GM18511 (cell line): Measurements from ENCODE around the gene GPRC5D.

Experiments used
- ATAC-seq: cut with Tn5 transposase; IDR thresholded peaks from one replicate; pipeline ENCODE4 v1.9.1; 2021; ENCODE audit warnings: mild to moderate bottlenecking, moderate library complexity; ENCODE audit not compliant: unreplicated experiment

GPRC5D gene

DNA sequence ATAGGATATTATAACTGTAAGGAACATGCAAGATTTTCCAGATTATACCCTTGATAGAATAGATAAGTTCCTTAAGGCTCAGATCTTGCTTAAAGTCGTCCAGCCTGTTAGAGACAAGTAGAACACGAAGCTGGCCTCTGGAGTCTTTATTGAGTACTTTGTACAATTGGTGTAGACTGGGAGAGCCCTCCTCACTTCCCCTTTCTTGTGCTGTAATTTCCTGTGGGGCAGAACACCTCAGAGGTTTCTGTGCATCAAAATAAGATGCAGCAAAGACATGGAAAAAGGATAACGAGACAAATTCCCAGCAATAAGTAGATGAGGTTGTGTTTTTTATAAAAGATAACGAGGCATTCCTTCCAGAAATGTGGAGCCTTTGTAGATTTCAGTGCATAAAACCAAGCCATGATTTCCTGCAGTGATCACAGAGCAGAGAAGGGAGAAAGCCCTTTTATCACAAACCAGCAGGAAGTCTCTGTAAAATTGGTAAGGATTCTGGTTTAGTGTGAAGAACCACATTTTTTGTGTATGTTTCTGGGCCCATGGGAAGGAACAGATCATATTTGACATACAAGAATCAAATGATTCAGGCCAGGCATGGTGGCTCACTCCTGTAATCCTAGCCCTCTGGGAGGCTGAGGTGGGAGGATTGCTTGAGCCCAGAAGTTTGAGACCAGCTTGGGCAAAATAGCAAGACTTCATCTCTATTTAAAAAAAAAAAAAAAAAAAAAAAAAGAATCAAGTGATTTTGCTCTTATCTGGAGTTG, 42.6 kb downstream of the GPRC5D start:
- ATAC-seq: peak; percentile 83

DNA sequence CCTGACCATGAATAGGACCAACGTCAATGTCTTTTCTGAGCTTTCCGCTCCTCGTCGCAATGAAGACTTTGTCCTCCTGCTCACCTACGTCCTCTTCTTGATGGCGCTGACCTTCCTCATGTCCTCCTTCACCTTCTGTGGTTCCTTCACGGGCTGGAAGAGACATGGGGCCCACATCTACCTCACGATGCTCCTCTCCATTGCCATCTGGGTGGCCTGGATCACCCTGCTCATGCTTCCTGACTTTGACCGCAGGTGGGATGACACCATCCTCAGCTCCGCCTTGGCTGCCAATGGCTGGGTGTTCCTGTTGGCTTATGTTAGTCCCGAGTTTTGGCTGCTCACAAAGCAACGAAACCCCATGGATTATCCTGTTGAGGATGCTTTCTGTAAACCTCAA, 43.3 kb downstream of the GPRC5D start:
- ATAC-seq: no peak

DNA sequence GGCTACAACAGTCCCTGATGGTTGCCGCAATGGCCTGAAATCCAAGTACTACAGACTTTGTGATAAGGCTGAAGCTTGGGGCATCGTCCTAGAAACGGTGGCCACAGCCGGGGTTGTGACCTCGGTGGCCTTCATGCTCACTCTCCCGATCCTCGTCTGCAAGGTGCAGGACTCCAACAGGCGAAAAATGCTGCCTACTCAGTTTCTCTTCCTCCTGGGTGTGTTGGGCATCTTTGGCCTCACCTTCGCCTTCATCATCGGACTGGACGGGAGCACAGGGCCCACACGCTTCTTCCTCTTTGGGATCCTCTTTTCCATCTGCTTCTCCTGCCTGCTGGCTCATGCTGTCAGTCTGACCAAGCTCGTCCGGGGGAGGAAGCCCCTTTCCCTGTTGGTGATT, 43.7 kb downstream of the GPRC5D start:
- no peak for ATAC-seq

DNA sequence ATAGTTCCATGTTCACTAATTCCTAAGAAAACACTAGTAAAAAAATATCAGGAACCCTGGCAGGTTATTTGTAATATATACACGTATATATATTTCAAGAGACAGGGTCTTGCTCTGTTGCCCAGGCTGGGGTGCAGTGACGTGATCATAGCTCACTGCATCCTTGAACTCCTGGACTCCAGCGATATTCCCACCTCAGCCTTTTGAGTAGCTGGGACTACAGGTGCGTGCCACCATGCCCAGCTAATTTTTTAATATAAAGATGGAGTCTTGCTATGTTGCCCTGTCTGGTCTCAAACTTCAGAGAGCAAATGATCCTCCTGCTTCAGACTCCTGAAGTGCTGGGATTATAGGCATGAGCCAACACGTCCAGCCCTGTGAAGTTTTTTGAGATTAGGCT, 44.4 kb downstream of the GPRC5D start:
- no peak for ATAC-seq

DNA sequence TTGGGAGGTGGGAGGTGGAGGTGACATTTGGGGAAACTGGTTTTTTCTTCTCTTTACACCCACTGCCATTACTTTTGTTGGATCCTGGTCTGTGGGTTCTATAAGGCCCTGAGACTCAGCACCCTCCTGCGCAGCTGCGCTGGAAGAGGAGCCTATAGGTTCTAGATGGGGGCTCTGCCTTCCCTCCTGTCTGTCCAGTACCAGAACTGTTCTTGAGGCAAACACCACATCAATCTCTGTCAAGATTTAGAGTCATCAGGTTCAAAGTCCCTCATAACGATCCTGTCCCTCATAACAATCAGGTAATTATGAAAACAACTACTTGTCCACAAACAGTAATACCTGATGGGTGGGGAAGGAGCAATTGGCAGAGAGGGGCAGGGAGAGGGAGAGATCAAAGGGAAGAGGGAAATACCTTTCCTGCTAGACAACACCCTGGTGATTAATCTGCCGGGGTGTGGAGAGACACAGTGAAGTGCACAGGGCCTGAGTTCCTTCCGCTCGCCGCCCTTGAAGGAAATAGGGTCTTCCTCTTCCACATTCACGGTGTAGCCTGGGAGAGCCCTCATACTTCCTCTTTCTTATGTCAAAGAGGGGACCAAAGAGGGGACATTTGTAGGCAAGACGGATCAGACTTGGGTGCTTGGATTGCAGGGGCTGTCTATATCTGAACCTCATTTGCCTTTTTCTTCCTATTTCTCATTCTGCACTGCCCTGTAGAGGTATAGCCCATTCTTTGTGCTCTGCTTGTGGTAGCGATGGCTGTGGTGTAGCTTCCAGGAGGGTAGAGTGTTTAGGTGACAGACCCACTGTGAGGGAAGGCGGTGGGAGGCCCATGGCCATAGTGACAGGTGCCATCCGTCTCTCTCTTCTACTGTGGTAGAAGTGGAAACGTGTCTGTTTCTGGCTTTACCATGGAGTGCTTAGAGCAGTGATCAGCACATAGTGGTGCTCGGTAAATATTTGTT, 48.0 kb downstream of the GPRC5D start:
- no peak for ATAC-seq

DNA sequence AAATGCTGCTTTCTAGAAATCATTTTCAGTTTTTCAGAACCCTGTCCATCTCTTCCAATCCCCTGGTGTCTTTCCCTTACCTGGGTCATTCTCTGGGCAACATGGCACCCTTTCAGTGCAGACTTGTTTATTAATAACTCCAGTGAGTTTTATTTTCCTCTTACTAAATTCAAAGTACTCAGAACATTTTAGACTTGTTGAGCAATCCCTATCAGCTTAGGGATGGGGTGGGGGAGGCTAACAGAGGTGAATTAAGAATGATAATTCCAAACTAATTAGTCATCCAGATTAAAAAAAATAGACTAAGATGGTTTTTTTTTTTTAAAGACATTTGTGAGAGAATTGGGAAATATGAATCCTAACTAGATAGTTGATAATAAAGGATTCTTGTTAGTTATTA, 49.9 kb downstream of the GPRC5D start:
- ATAC-seq: no peak

DNA sequence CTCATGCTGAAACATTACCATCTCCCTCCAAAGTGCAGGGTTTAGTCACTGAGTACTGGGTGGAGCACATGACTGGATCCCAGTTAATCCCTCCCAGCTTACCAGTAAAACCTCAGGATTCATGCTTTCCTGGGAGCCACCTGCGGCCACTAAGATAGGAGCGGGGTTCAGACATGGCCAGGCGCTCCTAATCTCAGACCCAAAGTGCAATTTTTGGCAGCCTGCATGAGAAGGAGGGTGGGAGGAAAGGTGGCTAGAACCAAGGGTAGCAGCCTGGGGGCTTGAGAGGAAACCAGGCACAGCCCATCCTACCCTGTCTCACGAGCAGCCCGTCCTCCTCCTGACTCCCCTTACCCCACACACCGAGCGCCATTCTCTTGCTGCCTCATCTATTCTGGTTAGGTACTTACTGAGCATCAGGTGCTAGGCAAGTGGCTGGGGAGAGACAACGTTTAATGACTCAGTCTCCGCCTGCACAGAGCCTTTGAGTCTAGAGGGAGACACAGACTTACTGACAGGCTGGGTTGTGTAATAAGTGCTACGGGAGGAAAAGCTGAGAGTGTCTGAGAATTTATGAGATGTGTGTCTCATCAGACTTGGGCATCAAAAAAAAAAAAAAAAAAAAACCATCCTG, 50.7 kb downstream of the GPRC5D start:
- no peak for ATAC-seq

DNA sequence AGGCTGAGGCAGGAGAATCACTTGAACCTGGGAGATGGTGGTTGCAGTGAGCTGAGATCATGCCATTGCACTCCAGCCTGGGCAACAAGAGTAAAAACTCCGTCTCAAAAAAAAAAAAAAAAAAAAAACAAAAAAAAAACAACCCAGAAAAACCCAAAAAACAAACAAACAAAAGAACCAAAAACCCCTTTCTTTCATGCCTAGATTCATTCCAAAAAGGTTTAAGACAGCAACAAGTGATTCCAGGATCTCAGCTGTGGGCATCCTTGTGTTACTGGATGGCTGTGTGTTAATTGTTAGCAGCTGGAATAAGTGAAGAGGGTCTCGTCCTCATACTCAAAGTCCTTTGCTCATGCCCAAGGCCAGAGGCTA, 51.2 kb downstream of the GPRC5D start:
- ATAC-seq: no peak

DNA sequence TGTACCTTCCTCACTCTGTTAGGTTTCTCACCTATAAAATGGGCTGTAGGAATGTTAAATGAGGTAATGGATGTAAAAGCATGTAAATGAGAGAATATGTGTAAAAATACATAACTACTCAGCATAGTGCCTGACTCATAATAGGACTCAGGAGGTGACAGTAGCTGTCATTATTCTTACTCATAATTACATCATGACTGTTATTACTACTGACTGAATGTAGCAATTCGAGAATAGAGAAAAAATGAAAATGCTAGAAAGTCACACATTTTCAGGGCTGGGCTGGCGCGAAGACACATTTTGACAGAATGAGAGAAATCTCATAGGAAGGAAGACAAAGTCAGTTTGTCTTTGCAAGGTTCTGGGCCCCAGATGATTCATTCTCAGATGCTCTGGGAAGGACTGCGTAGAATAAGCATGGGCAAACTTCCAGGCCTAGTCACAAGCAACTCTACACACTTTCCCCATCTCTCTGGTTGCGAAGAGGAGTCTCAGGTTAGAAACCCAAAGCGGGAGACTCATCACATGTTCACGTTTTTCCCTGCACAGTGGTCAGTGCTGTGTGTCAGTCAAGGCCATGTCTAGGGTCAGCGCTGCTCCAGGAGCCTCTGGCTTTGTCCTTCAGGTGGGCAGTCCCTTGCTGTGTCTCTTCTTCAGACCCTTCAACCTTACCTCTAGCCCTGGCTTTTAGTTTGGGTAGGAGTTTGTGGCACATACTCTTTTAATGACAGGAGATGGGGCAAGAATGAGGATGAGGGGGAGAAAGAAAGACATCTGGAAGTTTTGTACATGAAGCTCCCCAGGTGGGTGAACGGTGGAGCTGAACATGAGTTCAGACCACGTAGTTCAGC, 52.2 kb downstream of the GPRC5D start:
- peak; percentile 93 for ATAC-seq

DNA sequence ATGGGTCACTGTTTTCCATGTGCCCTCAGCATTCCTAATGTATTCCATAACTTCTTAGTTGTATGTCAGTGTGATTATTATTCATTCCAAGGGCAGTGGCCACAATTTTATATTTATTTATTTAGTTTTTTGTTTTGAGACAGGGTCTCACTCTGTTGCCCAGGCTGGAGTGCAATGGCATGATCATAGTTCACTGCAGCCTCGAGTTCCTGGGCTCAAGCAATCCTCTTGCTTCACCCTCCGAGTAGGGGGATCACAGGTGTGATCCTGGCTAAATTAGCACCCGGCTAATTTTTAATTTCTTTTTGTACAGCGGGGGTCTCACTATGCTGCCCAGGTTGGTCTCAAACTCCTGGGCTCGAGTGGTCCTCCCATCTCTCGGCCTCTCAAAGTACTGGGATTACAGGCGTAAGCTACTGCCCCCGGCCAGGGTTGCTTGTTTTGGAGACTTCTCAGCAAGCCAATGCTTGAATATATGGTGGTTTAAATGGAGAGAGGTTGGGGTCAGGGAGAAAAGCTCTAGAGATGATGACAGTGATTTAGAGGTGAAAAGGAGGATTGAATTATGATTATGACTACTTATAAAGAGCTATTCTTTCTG, 53.0 kb downstream of the GPRC5D start:
- no peak for ATAC-seq

DNA sequence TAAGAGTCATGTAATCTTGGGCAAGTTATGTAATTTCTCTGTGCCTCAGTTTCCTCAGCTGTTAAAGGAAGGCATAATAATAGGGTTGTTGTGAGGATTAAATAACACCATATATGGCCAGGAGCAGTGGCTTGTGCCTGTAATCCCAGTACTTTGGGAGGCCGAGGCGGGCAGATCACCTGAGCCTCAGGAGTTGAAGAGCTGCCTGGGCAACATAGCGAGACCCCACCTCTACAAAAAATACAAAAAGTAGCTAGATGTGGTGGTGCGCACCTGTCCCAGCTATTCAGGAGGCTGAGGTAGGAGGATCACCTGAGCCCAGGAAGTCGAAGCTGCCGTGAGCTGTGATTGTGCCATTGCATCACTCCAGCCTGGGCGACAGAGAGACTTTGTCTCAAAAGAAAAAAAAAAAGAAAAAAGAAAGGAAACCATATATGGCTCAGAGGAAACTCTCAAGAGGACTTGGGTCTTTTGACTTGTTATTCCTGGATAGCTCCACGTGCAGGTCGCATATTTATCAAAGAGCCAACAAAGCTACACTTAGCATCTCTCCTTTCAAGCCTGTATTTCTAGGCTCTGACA, 53.7 kb downstream of the GPRC5D start:
- ATAC-seq: no peak

DNA sequence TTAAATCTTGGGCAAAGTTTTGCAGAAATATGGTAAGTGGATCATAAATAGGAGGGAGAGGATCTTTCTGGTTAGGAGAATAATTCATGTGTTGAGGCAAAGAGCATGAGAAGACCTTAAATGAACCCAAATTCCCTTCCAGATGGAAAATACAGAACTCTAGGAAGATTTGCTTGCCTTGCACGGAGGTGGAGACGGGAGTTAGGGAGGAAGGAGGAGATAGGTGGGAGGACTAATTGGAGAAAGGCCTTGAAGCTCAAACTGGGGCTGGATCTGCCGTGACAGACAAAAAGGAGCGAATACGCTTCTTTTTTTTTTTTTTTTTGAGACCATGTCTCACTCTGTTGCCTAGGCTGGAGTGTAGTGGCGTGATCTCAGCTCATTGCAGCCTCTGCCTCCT, 54.7 kb downstream of the GPRC5D start:
- ATAC-seq: no peak

DNA sequence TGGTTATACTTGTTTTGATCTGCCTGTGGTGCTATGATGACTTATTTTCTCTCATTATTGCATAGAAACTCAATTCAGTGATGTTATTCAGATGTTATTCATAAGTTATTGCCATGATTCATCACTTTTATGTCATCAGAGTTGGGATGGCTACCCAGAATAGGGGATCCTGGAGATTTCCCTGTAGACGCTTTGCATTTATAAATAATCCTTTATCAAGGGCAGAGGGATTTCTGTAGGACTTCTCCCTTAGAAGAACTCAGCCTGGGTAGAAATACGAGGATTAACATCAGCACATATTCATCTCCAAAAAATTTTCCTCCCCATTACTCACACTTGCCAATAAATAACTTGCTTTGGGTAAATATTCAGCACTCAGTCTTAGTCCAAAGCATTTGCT, 55.7 kb downstream of the GPRC5D start:
- no peak for ATAC-seq

DNA sequence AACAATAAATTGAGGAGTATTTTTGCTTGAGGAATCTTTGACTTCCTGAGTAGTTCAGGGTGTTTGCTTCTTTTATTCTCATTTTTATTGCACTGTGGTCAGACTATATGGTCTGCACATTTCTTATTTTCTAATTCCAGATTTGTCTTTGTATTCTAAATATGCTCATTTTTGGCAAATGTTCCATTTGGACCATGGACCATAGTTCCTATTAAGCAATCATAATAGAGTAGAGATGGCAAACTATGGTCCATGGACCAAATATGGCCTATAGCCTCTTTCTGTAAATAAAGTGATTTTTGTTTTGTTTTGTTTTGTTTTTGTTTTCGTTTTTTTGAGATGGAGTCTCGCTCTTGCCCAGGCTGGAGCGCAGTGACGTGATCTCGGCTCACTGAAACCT, 58.5 kb downstream of the GPRC5D start:
- no peak for ATAC-seq

DNA sequence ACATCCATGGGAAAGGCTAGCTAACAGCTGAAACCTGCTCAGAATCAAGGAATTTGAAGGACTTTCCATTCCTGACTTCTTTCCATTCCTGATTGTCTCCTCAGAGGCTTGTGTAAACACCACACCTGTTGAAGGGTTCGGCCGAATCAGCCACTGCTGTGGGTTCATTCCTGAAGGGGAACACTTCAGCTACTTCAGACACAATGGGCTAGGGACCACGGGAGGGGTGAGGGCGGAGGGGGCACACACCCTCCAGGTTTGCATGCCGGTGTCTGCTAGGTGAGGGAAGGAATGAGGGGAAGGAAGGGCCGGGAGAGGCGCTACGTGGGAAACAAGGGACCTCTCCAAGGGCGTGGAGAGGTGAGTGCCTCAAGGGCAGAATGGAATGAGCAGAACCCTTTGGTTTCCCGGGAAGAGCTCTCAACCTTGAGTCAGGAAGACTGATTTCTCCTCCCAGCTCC, 59.3 kb downstream of the GPRC5D start:
- ATAC-seq: no peak

DNA sequence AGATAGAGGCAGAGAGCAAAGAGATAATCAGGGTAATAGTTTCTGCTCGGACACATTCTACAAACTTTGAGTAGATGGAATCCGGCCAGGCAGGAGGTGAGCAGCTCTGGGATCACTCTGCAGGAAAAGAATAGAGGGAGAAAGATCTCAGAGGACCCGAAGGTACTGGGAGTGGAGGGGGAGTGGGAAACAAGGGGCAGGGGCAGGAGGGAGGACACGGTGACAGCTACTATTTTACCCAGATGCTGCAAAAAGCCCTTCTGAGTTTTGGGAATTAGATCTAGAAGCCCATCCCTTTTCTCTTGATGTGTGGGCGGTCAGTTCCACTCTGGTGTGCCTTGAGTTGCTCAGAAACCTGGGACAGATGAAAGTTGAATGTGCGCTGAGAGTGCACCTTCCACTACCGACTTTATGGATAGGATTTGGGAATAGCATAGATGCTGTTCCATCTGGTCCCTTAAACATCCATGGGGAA, 60.1 kb downstream of the GPRC5D start:
- ATAC-seq: no peak

DNA sequence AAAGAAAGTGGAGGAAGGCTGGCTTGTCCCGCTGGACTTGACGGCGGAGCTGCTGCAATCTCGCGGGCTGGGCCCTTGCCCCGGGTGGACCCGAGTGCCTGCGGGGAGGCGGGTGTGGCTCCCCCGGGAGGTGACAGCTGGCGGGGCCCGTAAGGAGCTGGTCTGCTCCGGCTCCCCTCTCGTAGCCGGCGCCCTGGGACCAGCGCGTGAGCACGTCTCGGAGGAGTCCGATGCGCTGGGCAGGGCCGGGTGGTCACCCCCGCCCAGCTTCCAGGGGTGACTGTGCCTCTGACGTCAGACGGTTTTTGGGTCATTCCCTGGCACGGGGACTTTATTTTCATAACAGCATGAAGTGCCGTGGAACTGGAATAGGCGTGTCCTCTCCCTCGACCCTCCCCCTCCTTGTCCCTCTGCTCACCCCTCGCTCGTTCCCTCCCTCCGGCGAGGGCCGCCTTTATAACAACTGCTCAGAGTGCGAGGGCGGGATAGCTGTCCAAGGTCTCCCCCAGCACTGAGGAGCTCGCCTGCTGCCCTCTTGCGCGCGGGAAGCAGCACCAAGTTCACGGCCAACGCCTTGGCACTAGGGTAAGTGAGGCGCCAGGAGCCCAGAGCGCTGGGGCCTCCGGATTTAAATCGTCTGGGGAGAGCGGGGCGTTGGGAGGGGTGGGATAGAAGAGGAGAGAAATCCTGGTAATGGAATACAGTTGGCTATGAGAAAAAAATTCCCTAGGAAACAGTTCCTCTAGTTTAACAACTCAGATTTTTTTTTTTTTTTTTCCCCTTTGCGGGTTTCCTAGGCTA, 60.7 kb downstream of the GPRC5D start, which contains the start of gene GPRC5A:
Gene GPRC5A, plus strand, starts transcription at position 483 of the 801 bp plus-strand sequence. CDS start 16,688 bp downstream, outside the sequence.
- peak; percentile 65 for ATAC-seq
